Natural killer cell (primary cell): ENCODE data around the gene ZBTB17. TPM values are rescaled to one million over a fixed set of nuclear protein-coding genes. Genes with fewer than 3 reads are reported as not detected.
"Not testable (repeated sequence)": the region's sequence is repeated elsewhere in the genome, so short reads cannot be mapped to it uniquely, and the experiment has no call there.

Experiments
- ATAC-seq, 3 donors: fragments of 150-1000 bp in 2 of 3; fragments of 200-7000 bp in 1 of 3; cut with Tn5 transposase; 1 replicate in 1 of 3; 2 replicates in 2 of 3; pipeline ENCODE4 v1.10.0; 2021; ENCODE audit warnings: mild to moderate bottlenecking in 2 of 3, moderate library complexity in 2 of 3
- DNase-seq, 2 donors: peaks; one replicate each; pipeline versions ENCODE4 v3.0.0 to v3.0.0-alpha.2; 2013 to 2021; ENCODE audit warnings: mixed read lengths in 1 of 2
- H3K27ac ChIP-seq: one replicate; pipeline ENCODE4 v1.5.1; 2013; ENCODE audit warnings: mild to moderate bottlenecking, low read length
- H3K27me3 ChIP-seq: one replicate; pipeline ENCODE4 v1.6.1; 2013; ENCODE audit warnings: low read length; ENCODE audit not compliant: control insufficient read depth, insufficient read depth
- H3K36me3 ChIP-seq: one replicate; pipeline ENCODE4 v1.6.1; 2013; ENCODE audit warnings: low read length; ENCODE audit not compliant: control insufficient read depth, insufficient read depth
- H3K4me1 ChIP-seq: one replicate; pipeline ENCODE4 v1.6.1; 2013; ENCODE audit warnings: low read length; ENCODE audit not compliant: control insufficient read depth, insufficient read depth
- H3K4me3 ChIP-seq: one replicate; pipeline ENCODE4 v1.5.1; 2013; ENCODE audit warnings: low read length
- H3K9me3 ChIP-seq: one replicate; pipeline ENCODE4 v1.6.1; 2013; ENCODE audit warnings: low read length; ENCODE audit not compliant: control insufficient read depth, insufficient read depth
- H3K27ac Mint-ChIP-seq, 2 donors: one replicate each; pipeline ENCODE4 v1.8.0; 2022; ENCODE audit warnings: mild to moderate bottlenecking in 2 of 2, mixed read lengths in 2 of 2, moderate library complexity in 1 of 2
- H3K27me3 Mint-ChIP-seq, 2 donors: one replicate each; pipeline ENCODE4 v1.8.0; 2022; ENCODE audit warnings: low read depth in 2 of 2, mixed read lengths in 2 of 2
- H3K36me3 Mint-ChIP-seq: one replicate; pipeline ENCODE4 v1.8.0; 2022; ENCODE audit warnings: mixed read lengths
- H3K4me1 Mint-ChIP-seq, 2 donors: one replicate each; pipeline ENCODE4 v1.8.0; 2022; ENCODE audit warnings: mixed read lengths in 2 of 2
- H3K4me3 Mint-ChIP-seq: one replicate; pipeline ENCODE4 v1.8.0; 2022; ENCODE audit warnings: mild to moderate bottlenecking, moderate library complexity, mixed read lengths
- H3K9me3 Mint-ChIP-seq, 2 donors: one replicate each; pipeline ENCODE4 v1.8.0; 2022; ENCODE audit warnings: mixed read lengths in 2 of 2
- WGBS: methylation state at CpG from one replicate; pipeline ENCODE4 v1.1.7; 2013; ENCODE audit warnings: missing lambda C conversion rate; ENCODE audit not compliant: insufficient coverage; 5-methylcytosine and 5-hydroxymethylcytosine counted together
- intact Hi-C: fragments of 100-400 bp; cut with micrococcal nuclease; formaldehyde crosslinking; loops from one replicate; pipeline ENCODE4 v1.14.2; 2022
- total RNA-seq, 4 donors: library from RNA; stranded (reverse); fragments of 120-200 nt in 1 of 4; gene quantifications; one replicate each; pipeline versions ENCODE4 v1.2.3 to v1.2.4, GENCODE V29; 2013 to 2022
- TF ChIP-seq, protein P1 (sequence below): fragments of 200-600 bp; IDR thresholded peaks from one replicate; pipeline ENCODE4 v1.8.0; 2022; ENCODE audit warnings: antibody characterized with exemption

ZBTB17 gene
- total RNA-seq, 3 donors from 2014 or later (not counting 1 experiment from before 2014, with no cell fraction given), result 86.0 to 100 (median 86.9) TPM

DNA sequence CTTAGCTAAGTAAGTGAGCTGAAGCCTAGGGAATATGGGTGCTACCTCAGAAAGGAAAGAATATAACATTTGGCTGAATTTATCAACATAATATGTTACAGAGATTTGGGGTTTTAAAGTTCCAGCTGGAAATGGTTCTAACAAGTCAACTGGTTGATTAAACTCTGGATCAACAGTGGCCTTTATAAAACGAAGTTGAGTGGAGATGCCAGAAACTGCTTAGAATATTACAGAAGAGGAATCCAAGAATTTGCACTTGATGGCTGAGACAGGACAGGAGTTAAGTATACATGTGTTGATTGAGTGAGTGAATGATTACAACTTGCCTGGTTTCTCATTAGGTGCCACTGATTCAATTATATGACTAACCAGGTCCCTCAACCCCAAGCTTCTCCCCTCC, 7.4 kb upstream of the ZBTB17 start:
- H3K36me3 ChIP-seq, result no peaks in the 10 kb centered on the region
- H3K27ac Mint-ChIP-seq, result no peak overlapping the region

DNA sequence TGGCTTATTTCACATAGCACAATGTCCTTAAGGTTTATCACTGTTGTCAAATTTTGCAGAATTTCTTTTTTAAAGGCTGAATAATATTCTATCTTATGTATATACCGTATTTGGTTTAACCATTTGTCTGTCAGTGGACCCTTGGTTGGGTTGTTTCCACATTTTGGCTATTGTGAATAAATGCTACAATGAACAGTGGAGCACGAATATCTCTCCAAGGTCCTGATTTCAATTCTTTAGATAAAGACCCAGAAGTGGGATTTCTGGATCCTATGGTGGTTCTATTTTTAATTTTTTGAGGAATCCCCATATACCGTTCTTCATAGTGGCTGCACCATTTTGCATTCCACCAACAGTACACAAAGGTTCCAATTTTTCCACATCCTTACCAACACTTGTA, 5.8 kb upstream of the ZBTB17 start:
- no peaks in the 10 kb centered on the region for H3K36me3 ChIP-seq
- Mint-ChIP-seq H3K27me3 (peaks cover 0 to 3% of the 10 kb centered on the region in 2 donors), H3K36me3 (peaks cover 2% of the 10 kb centered on the region), H3K4me3 (no peak overlapping the region), H3K27ac (no peak overlapping the region), H3K9me3 (peaks cover under 1% of the 10 kb centered on the region in 2 donors), H3K4me1 (peaks cover 2% of the 10 kb centered on the region in 2 donors)
- TF ChIP-seq, protein P1, sequence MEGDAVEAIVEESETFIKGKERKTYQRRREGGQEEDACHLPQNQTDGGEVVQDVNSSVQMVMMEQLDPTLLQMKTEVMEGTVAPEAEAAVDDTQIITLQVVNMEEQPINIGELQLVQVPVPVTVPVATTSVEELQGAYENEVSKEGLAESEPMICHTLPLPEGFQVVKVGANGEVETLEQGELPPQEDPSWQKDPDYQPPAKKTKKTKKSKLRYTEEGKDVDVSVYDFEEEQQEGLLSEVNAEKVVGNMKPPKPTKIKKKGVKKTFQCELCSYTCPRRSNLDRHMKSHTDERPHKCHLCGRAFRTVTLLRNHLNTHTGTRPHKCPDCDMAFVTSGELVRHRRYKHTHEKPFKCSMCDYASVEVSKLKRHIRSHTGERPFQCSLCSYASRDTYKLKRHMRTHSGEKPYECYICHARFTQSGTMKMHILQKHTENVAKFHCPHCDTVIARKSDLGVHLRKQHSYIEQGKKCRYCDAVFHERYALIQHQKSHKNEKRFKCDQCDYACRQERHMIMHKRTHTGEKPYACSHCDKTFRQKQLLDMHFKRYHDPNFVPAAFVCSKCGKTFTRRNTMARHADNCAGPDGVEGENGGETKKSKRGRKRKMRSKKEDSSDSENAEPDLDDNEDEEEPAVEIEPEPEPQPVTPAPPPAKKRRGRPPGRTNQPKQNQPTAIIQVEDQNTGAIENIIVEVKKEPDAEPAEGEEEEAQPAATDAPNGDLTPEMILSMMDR, result no peak
- H3K4me1 ChIP-seq, result no peaks in the 10 kb centered on the region
- DNase-seq (no peak), ATAC-seq (no peak)
- no peak overlapping the region for H3K27ac ChIP-seq
- H3K9me3 ChIP-seq, result no peaks in the 10 kb centered on the region
- WGBS, result 92% methylated on average over 3 of the region's 3 CpGs
- no peak overlapping the region for H3K4me3 ChIP-seq
- intact Hi-C loops, result no loop called here
- no peaks in the 10 kb centered on the region for H3K27me3 ChIP-seq

More for the DNA sequence above, 7.4 kb upstream of the ZBTB17 start:
- intact Hi-C loops, result no loop called here
- Histone ChIP-seq H3K4me1 (no peaks in the 10 kb centered on the region), H3K27ac (no peak overlapping the region), H3K9me3 (no peaks in the 10 kb centered on the region), H3K27me3 (no peaks in the 10 kb centered on the region), H3K4me3 (no peak overlapping the region)
- Mint-ChIP-seq H3K36me3 (no peaks in the 10 kb centered on the region), H3K4me1 (no peaks in the 10 kb centered on the region), H3K4me3 (no peak overlapping the region), H3K27me3 (peaks cover 0 to 3% of the 10 kb centered on the region in 2 donors), H3K9me3 (no peaks in the 10 kb centered on the region)
- ATAC-seq (no peak), DNase-seq (no peak)
- TF ChIP-seq, protein P1, result no peak
- 50% methylated on average over 1 of the region's 1 CpG for WGBS

DNA sequence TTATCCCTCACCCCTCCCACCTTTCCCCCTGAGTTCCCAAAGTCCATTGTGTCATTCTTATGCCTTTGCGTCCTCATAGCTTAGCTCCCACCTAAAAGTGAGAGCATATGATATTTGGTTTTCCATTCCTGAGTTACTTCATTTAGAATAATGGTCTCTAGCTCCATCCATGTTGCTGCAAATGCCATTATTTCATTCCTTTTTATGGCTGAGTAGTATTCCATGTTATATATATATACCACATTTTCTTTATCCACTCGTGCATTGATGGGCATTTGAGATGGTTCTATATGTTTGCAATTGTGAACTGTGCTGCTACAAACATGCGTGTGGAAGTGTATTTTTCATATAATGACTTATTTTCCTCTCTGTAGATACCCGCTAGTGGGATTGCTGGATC, 2.0 kb upstream of the ZBTB17 start:
- H3K27ac Mint-ChIP-seq, ATAC-seq, H3K36me3 ChIP-seq: not testable (repeated sequence)

DNA sequence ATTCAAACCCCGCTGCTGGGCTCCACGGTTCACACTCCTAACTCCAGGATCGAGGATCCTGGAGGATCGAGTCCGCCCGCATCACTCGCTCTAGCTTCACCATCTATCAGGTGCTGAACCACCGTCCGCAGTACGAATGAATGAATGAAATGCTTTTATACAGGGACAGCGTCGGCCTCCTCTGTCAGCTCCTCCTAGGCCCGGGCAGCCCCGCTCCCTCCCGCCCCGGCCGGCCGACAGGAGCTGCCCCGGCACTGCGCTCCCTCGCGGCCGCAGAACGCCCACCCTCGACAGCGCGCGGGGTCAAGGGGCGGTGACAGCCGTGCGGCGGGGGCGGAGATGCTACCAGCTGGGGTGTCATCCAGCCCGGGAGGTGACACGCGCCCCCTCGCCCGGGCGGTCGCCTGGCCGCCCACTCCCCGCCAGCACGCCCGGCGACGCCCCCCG, 520 bp downstream of the ZBTB17 start:
- peaks cover 11% of the 10 kb centered on the region for H3K36me3 ChIP-seq
- peak overlapping the region; percentile 79 for H3K4me3 ChIP-seq
- H3K27ac Mint-ChIP-seq, result peak overlapping the region; percentile 87 to 92

More for the DNA sequence above, 2.0 kb upstream of the ZBTB17 start:
- not testable (repeated sequence) for H3K27me3 ChIP-seq, H3K4me3 ChIP-seq, H3K9me3 ChIP-seq, H3K27ac ChIP-seq, DNase-seq, H3K27me3 Mint-ChIP-seq, H3K36me3 Mint-ChIP-seq, H3K9me3 Mint-ChIP-seq
- H3K4me1 ChIP-seq, result peaks cover 13% of the 10 kb centered on the region
- Mint-ChIP-seq H3K4me1 (peaks cover 16 to 28% of the 10 kb centered on the region in 2 donors), H3K4me3 (peak overlapping the region; percentile 42)
- intact Hi-C loops, result loop anchor here (5.0 kb wide), 1 partner anchor 131 kb away; the partner anchor contains the start of gene SPEN
- WGBS, result no CpG with 5 or more reads among the region's 4 CpGs

More for the DNA sequence above, 520 bp downstream of the ZBTB17 start:
- DNase-seq (peak; percentile 71 to 75), ATAC-seq (peak; percentile 79 to 82 (median 82))
- Mint-ChIP-seq H3K4me1 (peaks cover 22 to 34% of the 10 kb centered on the region in 2 donors), H3K4me3 (peak overlapping the region; percentile 95), H3K36me3 (peaks cover 18% of the 10 kb centered on the region), H3K27me3 (no peaks in the 10 kb centered on the region), H3K9me3 (peaks cover 2 to 4% of the 10 kb centered on the region in 2 donors)
- Histone ChIP-seq H3K27ac (peak overlapping the region; percentile 54), H3K27me3 (no peaks in the 10 kb centered on the region), H3K9me3 (peaks cover 3% of the 10 kb centered on the region), H3K4me1 (peaks cover 13% of the 10 kb centered on the region)
- TF ChIP-seq, protein P1, result no peak
- WGBS, result under 1% methylated on average over 47 of the region's 47 CpGs
- intact Hi-C loops, result loop anchor here (5.0 kb wide), 1 partner anchor 128 kb away; the partner anchor contains the start of gene SPEN
